GM23248 (cell line): ENCODE results near the gene CIPC.

Source experiments
- EZH2 ChIP-seq: fragments of 200-600 bp; sonication (generic); IDR thresholded peaks from 2 replicates; pipeline ENCODE4 v1.6.1; 2018; ENCODE audit warnings: antibody characterized with exemption, mild to moderate bottlenecking; ENCODE audit not compliant: insufficient read depth, poor library complexity, severe bottlenecking
- EZH2phosphoT487 ChIP-seq: fragments of 200-600 bp; sonication (generic); IDR thresholded peaks from 2 replicates; pipeline ENCODE4 v1.6.1; 2018; ENCODE audit warnings: antibody characterized with exemption, moderate library complexity, mild to moderate bottlenecking, low read depth; ENCODE audit not compliant: insufficient read depth

DNA sequence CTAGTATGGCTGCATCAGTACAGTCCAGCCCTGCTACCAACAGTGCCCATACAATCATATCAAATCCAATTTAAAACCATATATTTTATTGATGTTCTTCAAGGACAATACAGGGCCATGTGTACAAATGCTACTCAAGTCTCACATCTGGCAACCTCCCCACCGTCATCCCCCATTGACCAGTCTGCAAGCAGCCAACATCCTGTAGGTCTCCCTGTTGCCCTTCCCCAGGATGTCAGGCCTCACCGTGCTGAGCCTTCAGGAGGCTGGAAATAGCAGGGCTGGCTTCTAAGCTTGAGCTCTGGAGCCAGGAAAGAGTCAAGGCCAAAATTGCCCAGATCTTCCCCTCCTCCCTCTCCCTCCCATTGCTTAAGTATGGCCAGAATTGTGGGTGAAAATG lies 33.1 kb downstream of the CIPC start:
- TF ChIP-seq EZH2 (no peak), EZH2phosphoT487 (no peak)
